ENCODE data around the gene TNNI3. TPM values are rescaled to one million over a fixed set of nuclear protein-coding genes. Genes with fewer than 3 reads are reported as not detected.

TNNI3 gene
- total RNA-seq, 1 experiment from 2014 or later, result 14.6 TPM

DNA sequence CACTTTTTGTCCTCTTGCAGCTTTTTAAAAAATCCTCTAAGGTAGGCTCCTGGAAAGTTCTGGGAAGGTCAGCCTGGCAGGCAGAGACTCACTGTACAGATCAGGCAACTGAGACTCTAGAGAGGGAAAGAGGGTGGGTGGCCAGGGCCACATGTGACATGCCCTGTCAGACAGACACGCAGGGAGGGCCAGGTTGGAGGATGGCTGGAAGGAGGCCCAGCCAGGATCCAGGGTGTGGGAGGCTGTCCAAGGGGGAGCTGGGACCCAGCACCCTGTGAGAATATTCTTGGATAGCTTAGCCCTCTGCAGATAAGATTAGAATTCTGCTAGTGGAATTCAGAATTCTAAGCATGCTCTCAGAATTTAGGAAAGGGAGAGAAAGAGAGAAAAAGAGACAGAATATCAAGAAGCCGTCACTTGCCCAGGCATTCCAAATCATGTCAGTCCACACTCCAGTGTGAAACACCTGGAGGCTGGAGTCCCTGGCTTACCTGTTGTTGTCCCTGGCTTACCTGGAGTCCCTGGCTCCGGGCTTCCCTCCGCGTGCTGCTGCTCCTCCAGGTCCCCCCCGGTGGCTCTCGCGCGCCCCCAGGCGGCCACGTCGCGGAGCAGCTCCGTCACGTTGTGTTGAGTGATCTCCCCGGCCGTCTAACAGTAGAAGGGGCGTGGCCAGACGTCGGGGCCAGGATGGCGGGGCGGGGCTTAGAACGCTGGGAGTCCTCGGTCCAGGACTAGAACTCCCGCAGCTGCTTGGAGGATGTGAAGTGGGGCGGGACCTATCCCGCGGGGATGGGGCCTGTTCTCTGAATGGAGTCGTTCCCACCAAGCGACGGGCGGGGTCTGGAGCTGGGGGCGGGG, 2.8 kb upstream of the TNNI3 start:
- peak; percentile 77 for DNase-seq (ENCODE audit: low read depth, low spot score)
- ChIA-PET CTCF (interaction anchor here (0.9 to 1.5 kb wide), 7 partner anchors 13 to 40 kb away, joined by 3 to 22 read pairs (median 4); no protein-coding TSS in a partner anchor), POLR2A (interaction anchor here (0.6 kb wide), 3 partner anchors 42 to 334 kb away, joined by 3 to 6 read pairs (median 4); no protein-coding TSS in a partner anchor)
- TF ChIP-seq POLR2AphosphoS5 (IDR thresholded peaks at IDR 0.05; ENCODE audit: low read depth, low read length), result no peak
- no peak for TF ChIP-seq SIN3A (IDR thresholded peaks at IDR 0.05; ENCODE audit: borderline replicate concordance, insufficient read depth, low read depth, low read length)
- TF ChIP-seq, protein P1, sequence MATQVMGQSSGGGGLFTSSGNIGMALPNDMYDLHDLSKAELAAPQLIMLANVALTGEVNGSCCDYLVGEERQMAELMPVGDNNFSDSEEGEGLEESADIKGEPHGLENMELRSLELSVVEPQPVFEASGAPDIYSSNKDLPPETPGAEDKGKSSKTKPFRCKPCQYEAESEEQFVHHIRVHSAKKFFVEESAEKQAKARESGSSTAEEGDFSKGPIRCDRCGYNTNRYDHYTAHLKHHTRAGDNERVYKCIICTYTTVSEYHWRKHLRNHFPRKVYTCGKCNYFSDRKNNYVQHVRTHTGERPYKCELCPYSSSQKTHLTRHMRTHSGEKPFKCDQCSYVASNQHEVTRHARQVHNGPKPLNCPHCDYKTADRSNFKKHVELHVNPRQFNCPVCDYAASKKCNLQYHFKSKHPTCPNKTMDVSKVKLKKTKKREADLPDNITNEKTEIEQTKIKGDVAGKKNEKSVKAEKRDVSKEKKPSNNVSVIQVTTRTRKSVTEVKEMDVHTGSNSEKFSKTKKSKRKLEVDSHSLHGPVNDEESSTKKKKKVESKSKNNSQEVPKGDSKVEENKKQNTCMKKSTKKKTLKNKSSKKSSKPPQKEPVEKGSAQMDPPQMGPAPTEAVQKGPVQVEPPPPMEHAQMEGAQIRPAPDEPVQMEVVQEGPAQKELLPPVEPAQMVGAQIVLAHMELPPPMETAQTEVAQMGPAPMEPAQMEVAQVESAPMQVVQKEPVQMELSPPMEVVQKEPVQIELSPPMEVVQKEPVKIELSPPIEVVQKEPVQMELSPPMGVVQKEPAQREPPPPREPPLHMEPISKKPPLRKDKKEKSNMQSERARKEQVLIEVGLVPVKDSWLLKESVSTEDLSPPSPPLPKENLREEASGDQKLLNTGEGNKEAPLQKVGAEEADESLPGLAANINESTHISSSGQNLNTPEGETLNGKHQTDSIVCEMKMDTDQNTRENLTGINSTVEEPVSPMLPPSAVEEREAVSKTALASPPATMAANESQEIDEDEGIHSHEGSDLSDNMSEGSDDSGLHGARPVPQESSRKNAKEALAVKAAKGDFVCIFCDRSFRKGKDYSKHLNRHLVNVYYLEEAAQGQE (IDR thresholded peaks at IDR 0.05; ENCODE audit: insufficient read depth in 1 of 2, low read depth in 2 of 2, low read length in 1 of 2), result peak in 1 of 2 experiments; percentile 58; a peak in 1 of 4 replicates
- no peak for TF ChIP-seq TCF7L2 (IDR thresholded peaks at IDR 0.05; ENCODE audit: low read depth, low read length)
- TF ChIP-seq, protein P2, sequence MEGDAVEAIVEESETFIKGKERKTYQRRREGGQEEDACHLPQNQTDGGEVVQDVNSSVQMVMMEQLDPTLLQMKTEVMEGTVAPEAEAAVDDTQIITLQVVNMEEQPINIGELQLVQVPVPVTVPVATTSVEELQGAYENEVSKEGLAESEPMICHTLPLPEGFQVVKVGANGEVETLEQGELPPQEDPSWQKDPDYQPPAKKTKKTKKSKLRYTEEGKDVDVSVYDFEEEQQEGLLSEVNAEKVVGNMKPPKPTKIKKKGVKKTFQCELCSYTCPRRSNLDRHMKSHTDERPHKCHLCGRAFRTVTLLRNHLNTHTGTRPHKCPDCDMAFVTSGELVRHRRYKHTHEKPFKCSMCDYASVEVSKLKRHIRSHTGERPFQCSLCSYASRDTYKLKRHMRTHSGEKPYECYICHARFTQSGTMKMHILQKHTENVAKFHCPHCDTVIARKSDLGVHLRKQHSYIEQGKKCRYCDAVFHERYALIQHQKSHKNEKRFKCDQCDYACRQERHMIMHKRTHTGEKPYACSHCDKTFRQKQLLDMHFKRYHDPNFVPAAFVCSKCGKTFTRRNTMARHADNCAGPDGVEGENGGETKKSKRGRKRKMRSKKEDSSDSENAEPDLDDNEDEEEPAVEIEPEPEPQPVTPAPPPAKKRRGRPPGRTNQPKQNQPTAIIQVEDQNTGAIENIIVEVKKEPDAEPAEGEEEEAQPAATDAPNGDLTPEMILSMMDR (IDR thresholded peaks at IDR 0.05), result peak; percentile 100
- BruUV-seq (replicated peaks), result no TSS peak
- no peak overlapping the region for H3K27ac ChIP-seq (ENCODE audit: low read length)
- H3K9me3 ChIP-seq (ENCODE audit: control insufficient read depth, insufficient read depth, low read depth, low read length), result no peaks in the 10 kb centered on the region
- no peaks in the 10 kb centered on the region for H3K27me3 ChIP-seq (ENCODE audit: control insufficient read depth, insufficient read depth, low read length)
- peaks cover 8% of the 10 kb centered on the region; the same call in 1 of the 2 replicates for H3K4me1 ChIP-seq (ENCODE audit: control insufficient read depth, insufficient read depth, low read length)
- in situ Hi-C loops (cut with HindIII; ENCODE audit: low pct_unique_long_range_greater_than_20kb, low sequenced_read_pairs) (no loop called here), intact Hi-C loops (cut with micrococcal nuclease; ENCODE audit: unreplicated experiment) (no loop called here)
- ATAC-seq, result peak; percentile 84
- H3K4me3 ChIP-seq (ENCODE audit: low read depth in 2 of 2, low read length in 2 of 2), result no peak overlapping the region; a peak in 1 of 4 replicates
- H3K36me3 ChIP-seq (ENCODE audit: control insufficient read depth, insufficient read depth, low read length), result no peaks in the 10 kb centered on the region

DNA sequence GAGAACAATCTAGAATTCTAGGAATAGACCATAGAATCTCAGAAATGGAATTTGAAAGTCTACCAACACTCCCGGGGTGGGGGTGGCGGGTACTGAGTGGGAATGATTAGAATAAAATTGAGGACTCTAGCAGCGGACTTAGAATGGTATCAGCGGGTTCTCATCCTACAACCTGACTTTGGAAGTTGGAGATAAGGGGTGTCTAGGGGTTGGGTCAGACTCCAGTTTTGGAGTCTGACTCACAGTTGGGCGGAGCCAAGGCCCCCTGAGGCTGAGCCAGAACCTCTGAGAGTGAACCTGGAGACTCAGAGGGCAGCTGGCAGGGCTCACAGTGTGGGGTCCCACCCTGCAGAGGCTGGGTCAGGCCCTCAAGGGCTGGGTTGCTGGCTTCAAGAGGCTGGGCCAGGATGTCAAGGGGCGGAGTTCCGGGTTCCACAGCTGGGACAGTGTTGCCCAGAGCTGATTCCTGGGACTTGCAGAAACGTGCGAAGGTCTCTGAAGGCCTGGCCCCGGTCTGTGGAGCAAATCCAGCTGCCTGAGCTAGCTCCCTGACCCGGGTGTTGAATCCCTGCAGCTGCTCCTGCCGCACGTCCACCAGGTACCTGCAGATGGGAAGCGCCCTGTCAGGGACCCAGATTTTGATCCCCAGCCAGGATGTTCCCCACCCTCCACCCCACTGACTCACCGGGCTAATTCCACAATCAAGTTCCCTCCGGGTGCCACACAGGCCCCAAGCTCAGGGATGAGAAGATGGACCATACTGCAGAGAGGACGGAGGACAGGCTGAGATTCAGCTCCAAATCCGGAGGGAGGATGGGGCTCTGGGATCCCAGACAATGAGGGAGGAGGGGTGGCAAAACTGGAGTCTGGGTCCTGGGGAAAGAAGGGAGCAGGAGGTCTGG, 1.6 kb upstream of the TNNI3 start:
- ATAC-seq (no peak), DNase-seq (ENCODE audit: low read depth, low spot score) (no peak)
- Histone ChIP-seq H3K9me3 (ENCODE audit: control insufficient read depth, insufficient read depth, low read depth, low read length) (no peaks in the 10 kb centered on the region), H3K27me3 (ENCODE audit: control insufficient read depth, insufficient read depth, low read length) (no peaks in the 10 kb centered on the region), H3K4me1 (ENCODE audit: control insufficient read depth, insufficient read depth, low read length) (peaks cover 8% of the 10 kb centered on the region; the same call in 1 of the 2 replicates), H3K36me3 (ENCODE audit: control insufficient read depth, insufficient read depth, low read length) (no peaks in the 10 kb centered on the region), H3K27ac (ENCODE audit: low read length) (no peak overlapping the region; the same call in 1 of the 2 replicates), H3K4me3 (ENCODE audit: low read depth in 2 of 2, low read length in 2 of 2) (no peak overlapping the region)
- POLR2A ChIA-PET, result interaction anchor here (0.5 to 0.6 kb wide), 4 partner anchors 131 to 983 kb away, joined by 3 to 13 read pairs (median 8); no protein-coding TSS in a partner anchor
- intact Hi-C loops (cut with micrococcal nuclease; ENCODE audit: unreplicated experiment), result no loop called here
- CTCF ChIA-PET, result interaction anchor here (0.6 to 1.5 kb wide), 5 partner anchors 12 to 466 kb away, joined by 3 to 22 read pairs (median 3); no protein-coding TSS in a partner anchor
- BruUV-seq (replicated peaks), result no TSS peak
- in situ Hi-C loops (cut with HindIII; ENCODE audit: low pct_unique_long_range_greater_than_20kb, low sequenced_read_pairs), result no loop called here
- TF ChIP-seq, protein P2 (IDR thresholded peaks at IDR 0.05), result no peak
- no peak for TF ChIP-seq SIN3A (IDR thresholded peaks at IDR 0.05; ENCODE audit: borderline replicate concordance, insufficient read depth, low read depth, low read length)
- no peak for TF ChIP-seq TCF7L2 (IDR thresholded peaks at IDR 0.05; ENCODE audit: low read depth, low read length)
- no peak for TF ChIP-seq POLR2AphosphoS5 (IDR thresholded peaks at IDR 0.05; ENCODE audit: low read depth, low read length)
- TF ChIP-seq, protein P1 (IDR thresholded peaks at IDR 0.05; ENCODE audit: insufficient read depth in 1 of 2, low read depth in 2 of 2, low read length in 1 of 2), result no peak

Measured in Panc1 (cell line).